GM12874 (cell line): ENCODE results near the gene TEX36.

Source experiments
- TF ChIP-seq, protein P1 (sequence below): IDR thresholded peaks from 2 replicates; pipeline ENCODE4 v1.5.1; 2011; ENCODE audit warnings: low read depth, mild to moderate bottlenecking, control low read depth, low read length, moderate library complexity; ENCODE audit not compliant: insufficient read depth

The TEX36 gene

DNA sequence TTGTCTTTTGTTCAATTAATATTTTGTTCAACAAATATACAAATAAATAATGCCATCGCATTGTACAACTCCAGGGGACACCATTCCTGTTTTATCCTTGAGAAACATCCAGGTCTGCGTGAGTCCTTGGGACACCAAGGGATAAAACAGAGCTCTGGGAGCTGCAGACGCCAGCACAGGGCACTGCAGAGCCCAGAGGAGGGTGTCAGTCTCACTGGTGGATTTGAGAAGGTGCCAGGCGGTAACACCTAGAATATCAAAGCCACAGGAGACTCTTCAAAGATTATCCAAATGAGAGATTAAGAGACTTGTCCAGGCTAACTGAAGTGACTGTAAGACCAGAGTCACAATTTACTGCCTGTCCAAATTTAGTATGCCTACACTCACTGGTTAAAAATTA lies 55.3 kb downstream of the TEX36 start:
- TF ChIP-seq, protein P1, sequence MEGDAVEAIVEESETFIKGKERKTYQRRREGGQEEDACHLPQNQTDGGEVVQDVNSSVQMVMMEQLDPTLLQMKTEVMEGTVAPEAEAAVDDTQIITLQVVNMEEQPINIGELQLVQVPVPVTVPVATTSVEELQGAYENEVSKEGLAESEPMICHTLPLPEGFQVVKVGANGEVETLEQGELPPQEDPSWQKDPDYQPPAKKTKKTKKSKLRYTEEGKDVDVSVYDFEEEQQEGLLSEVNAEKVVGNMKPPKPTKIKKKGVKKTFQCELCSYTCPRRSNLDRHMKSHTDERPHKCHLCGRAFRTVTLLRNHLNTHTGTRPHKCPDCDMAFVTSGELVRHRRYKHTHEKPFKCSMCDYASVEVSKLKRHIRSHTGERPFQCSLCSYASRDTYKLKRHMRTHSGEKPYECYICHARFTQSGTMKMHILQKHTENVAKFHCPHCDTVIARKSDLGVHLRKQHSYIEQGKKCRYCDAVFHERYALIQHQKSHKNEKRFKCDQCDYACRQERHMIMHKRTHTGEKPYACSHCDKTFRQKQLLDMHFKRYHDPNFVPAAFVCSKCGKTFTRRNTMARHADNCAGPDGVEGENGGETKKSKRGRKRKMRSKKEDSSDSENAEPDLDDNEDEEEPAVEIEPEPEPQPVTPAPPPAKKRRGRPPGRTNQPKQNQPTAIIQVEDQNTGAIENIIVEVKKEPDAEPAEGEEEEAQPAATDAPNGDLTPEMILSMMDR = no peak

DNA sequence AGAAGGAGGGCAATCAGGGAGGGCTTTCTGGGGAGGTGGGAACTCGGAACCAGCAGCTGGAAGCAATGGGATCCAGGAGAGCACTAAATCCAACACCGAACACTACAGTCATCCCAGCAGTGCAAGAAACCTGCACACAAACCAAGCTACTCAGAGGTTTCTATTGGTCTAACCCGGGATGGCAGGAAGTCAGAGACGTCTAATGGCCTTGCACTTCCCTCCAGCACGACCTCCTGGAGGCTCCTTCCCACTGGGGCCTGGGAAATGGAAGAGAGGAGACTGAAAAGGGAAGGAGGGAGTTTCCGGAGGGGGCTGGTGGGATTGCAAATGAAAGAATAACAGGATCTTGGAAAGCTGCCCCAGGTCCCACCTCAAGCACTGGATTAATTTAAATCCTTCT lies 56.3 kb downstream of the TEX36 start:
- TF ChIP-seq, protein P1 = no peak

DNA sequence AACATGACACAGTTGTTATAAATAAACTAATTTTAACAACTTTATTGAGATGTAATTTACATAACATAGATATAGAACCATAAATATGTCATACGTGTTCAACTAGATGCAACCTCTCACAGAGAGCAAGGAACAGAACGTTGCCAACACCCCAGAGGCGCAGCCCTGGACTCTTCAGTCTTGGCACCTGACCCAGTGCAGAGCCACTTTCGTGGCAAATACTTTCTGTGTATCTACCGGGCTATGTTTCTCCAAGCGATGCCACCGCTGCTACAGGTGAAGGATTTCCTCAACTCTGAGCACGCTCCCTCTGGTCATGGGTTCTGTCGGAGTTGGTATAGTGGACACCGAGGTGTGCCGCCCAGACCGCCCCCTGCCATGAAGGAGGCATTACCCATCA lies 57.4 kb downstream of the TEX36 start:
- TF ChIP-seq, protein P1 = no peak

DNA sequence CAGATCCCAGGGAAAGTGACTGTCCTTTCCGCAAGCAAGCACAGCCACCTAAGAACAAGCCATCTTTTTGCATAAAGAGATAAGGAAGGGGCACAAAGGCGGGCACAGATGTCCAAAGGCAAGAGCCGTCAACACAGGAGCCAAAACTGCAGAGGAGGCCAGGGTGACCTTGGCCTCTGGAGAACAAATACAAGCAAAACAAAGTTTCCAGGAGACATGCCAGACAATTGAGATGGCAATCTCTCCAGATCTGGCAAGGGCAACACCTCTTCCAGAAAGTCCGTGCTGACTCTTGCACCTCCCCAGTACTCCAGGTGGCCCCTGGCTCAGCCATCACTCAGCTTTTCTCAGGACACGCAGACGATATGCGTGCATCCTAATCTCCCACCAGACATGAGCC lies 58.2 kb downstream of the TEX36 start:
- TF ChIP-seq, protein P1 = no peak

DNA sequence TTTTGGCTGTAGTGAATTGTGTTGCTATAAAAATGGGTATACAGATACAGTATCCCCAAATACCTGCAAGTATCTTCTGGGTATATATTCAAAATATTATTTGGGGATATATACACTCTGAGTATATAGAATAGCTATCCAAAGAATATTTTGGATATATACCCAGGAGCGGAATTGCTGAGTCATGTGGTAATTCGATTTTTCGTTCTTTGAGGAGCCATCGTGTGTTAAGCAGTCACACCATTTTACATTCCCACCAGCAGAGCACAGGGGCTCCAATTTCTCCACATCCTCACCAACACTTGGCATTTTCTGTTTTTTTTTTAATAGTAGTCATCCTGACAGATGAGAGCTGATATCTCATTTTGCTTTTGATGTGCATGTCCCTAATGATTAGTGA lies 61.9 kb downstream of the TEX36 start:
- TF ChIP-seq, protein P1 = no peak

DNA sequence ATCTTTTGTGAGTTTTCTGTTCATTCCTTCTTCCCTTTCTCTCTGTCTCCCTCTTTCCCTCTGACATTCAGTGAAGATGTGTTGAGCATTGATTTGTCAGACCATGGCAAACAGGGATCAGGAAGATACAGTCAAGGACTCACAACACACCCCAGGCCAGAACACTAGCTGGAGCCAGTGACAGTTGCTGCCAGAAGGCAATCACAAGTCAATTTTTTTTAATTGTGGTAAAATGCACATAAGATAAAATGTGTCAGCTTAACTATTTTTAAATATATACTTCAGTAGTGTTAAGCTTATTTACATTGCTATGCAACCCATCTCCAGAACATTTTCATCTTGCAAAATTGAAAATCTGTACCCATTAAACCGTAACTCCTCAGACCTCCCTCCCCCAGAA lies 62.6 kb downstream of the TEX36 start:
- TF ChIP-seq, protein P1 = no peak

DNA sequence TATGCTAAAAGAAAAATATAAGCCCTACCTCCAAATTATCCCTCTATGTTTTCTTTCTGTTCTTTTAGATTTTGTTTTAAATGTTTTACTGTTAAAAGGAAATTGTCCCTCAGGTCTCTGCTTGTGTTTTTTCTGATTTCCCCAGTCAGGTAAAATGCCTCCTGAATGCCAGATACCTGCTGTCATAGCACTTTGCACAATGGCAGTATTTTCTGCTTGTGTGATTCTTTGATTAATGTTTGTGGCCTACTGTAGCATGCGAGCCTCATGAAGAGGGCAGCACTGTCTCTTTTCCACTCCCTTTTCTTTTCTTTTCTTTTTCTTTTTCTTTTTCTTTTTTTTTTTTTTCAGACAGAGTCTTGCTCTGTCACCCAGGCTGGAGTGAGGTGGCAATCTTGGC lies 71.2 kb downstream of the TEX36 start:
- TF ChIP-seq, protein P1 = no peak

DNA sequence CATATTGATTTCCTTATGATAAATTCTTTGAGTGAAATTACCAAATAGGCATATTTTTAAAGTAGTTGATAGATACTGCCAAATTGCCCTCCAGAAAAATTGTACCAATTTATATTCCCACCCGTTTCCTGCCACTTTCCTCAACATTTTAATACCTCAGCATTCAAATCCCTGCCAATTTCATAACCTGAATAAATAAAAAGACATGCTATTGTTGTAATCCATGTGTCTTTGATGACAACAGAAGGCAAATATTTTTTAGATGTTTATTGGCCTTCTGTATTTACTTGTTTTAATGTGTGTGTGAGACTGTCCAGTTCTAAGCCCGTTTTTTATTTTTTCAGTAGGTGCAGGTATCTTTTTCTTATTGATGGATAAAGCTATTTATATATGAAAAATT lies 71.7 kb downstream of the TEX36 start:
- TF ChIP-seq, protein P1 = no peak
